A673 (cell line): ENCODE results near the gene PRKAG2.

ENCODE experiments used
- CTCF ChIP-seq: fragments of 300-800, 200-600 bp; sonication (generic); conservative IDR thresholded peaks from 2 replicates; pipeline ENCODE4 v1.5.1; 2017; ENCODE audit warnings: low read depth, mild to moderate bottlenecking, antibody characterized with exemption, low read length, moderate library complexity, mixed read lengths
- EZH2 ChIP-seq: fragments of 200-600 bp; sonication (generic); IDR thresholded peaks from 2 replicates; pipeline ENCODE4 v1.6.1; 2017; ENCODE audit warnings: borderline replicate concordance, low read depth, mild to moderate bottlenecking, mixed read lengths, antibody characterized with exemption, low read length; ENCODE audit not compliant: poor library complexity, severe bottlenecking

GRCh38 chr7:151540146-151540545, 336.8 kb downstream of the PRKAG2 start:
- TF ChIP-seq CTCF (no peak), EZH2 (no peak)
